Gastrocnemius medialis (tissue), 4 donors: ENCODE measurements around the gene CSTB. TPM values are rescaled to one million over a fixed set of nuclear protein-coding genes. Genes with fewer than 3 reads are reported as not detected.

Experiments
- ATAC-seq, 2 donors: fragments of 150-250 bp; one replicate each; pipeline ENCODE4 v1.9.1; 2016
- DNase-seq, 2 donors: peaks; one replicate each; pipeline ENCODE4 v3.0.0-alpha.2; 2019
- H3K27ac ChIP-seq, 4 donors: fragments of 200-600 bp; sonication (generic); 1 replicate in 1 of 4; 2 replicates in 3 of 4; pipeline ENCODE4 v1.5.1; 2016 to 2018; ENCODE audit warnings: mild to moderate bottlenecking in 2 of 4, moderate library complexity in 1 of 4
- H3K27me3 ChIP-seq, 3 donors: fragments of 200-600 bp; sonication (generic) in 2 of 3; 1 replicate in 1 of 3; 2 replicates in 2 of 3; pipeline versions ENCODE4 v1.5.1 to v1.6.0; 2016 to 2019; ENCODE audit warnings: mild to moderate bottlenecking in 1 of 3, moderate library complexity in 1 of 3
- H3K36me3 ChIP-seq, 2 donors: fragments of 200-600 bp; sonication (generic) in 1 of 2; one replicate each; pipeline ENCODE4 v1.5.1; 2017 to 2018
- H3K4me1 ChIP-seq, 2 donors: fragments of 200-600 bp; sonication (generic) in 1 of 2; one replicate each; pipeline ENCODE4 v1.5.1; 2016 to 2017; ENCODE audit warnings: mild to moderate bottlenecking in 2 of 2
- H3K4me3 ChIP-seq, 4 donors: fragments of 200-600 bp; sonication (generic) in 3 of 4; 1 replicate in 1 of 4; 2 replicates in 3 of 4; pipeline ENCODE4 v1.5.1; 2016 to 2019; ENCODE audit warnings: mild to moderate bottlenecking in 2 of 4
- H3K9me3 ChIP-seq, 3 donors: fragments of 200-600 bp; sonication (generic) in 2 of 3; 1 replicate in 1 of 3; 2 replicates in 2 of 3; pipeline ENCODE4 v1.5.1; 2016 to 2019
- CTCF ChIP-seq, 5 experiments: fragments of 450-650 bp in 3 of 5; fragments of 200-600 bp in 2 of 5; sonication (generic) in 2 of 5; IDR thresholded peaks in 4 of 5; conservative IDR thresholded peaks in 1 of 5; 1 replicate in 4 of 5; 2 replicates in 1 of 5; pipeline ENCODE4 v1.5.1; 2016 to 2019; ENCODE audit warnings: antibody characterized with exemption in 5 of 5, mild to moderate bottlenecking in 3 of 5, moderate library complexity in 3 of 5
- POLR2A ChIP-seq, 2 donors: fragments of 450-650 bp; IDR thresholded peaks; one replicate each; pipeline ENCODE4 v1.6.1; 2017; ENCODE audit warnings: antibody characterized with exemption in 2 of 2, mild to moderate bottlenecking in 2 of 2, moderate library complexity in 2 of 2
- in situ Hi-C, 4 donors: fragments of 200-750 bp; cut with MboI; loops; one replicate each; pipeline versions ENCODE4 v1.15.0 to v1.8.0; 2017; ENCODE audit warnings: low sequenced_read_pairs in 4 of 4
- intact Hi-C: fragments of 100-400 bp; cut with DNase I; formaldehyde crosslinking; loops from one replicate; pipeline ENCODE4 v1.15.1; 2023; ENCODE audit warnings: low total_unique reads
- total RNA-seq, 4 donors: library from RNA; depleted of rRNA; stranded (reverse); fragments of >200 nt; gene quantifications; one replicate each; pipeline versions ENCODE4 v1.1.0 to v1.2.3, GENCODE V29; 2016

The CSTB gene
- total RNA-seq, 4 donors from 2014 or later: 1.3 to 5.9 (median 5.2) TPM

GRCh38 chr21:43820466-43820865 lies 44.4 kb upstream of the CSTB start:
- peaks cover 7 to 12% of the 10 kb centered on the region in 2 donors for H3K4me1 ChIP-seq
- intact Hi-C loops (no loop called here), in situ Hi-C loops (loop anchor here in 1 of 4 donors (25.0 kb wide), 1 partner anchor 108 kb away; the partner anchor contains the start of gene PDXK)
- DNase-seq (no peak), ATAC-seq (no peak)
- no peak overlapping the region for H3K4me3 ChIP-seq
- no peak overlapping the region for H3K27ac ChIP-seq
- H3K36me3 ChIP-seq: no peaks in the 10 kb centered on the region
- TF ChIP-seq CTCF (IDR thresholded peaks at IDR 0.05 in 4 of 5, conservative IDR thresholded peaks at IDR 0.05 in 1 of 5) (no peak), POLR2A (IDR thresholded peaks at IDR 0.05) (no peak)
- no peaks in the 10 kb centered on the region for H3K27me3 ChIP-seq
- no peaks in the 10 kb centered on the region for H3K9me3 ChIP-seq

GRCh38 chr21:43819511-43820405 lies 43.6 kb upstream of the CSTB start:
- H3K27ac ChIP-seq: no peak overlapping the region
- peaks cover 3 to 7% of the 10 kb centered on the region in 2 donors for H3K4me1 ChIP-seq
- H3K36me3 ChIP-seq: no peaks in the 10 kb centered on the region
- ATAC-seq (no peak), DNase-seq (no peak)
- in situ Hi-C loops: loop anchor here in 1 of 4 donors (25.0 kb wide), 1 partner anchor 107 kb away; the partner anchor contains the start of gene PDXK
- H3K9me3 ChIP-seq: no peaks in the 10 kb centered on the region
- intact Hi-C loops: no loop called here
- H3K27me3 ChIP-seq: no peaks in the 10 kb centered on the region
- TF ChIP-seq POLR2A (IDR thresholded peaks at IDR 0.05) (no peak), CTCF (IDR thresholded peaks at IDR 0.05 in 4 of 5, conservative IDR thresholded peaks at IDR 0.05 in 1 of 5) (no peak)
- H3K4me3 ChIP-seq: no peak overlapping the region

GRCh38 chr21:43818685-43819084 lies 42.6 kb upstream of the CSTB start:
- Histone ChIP-seq H3K4me1 (no peaks in the 10 kb centered on the region), H3K9me3 (no peaks in the 10 kb centered on the region), H3K36me3 (no peaks in the 10 kb centered on the region), H3K4me3 (no peak overlapping the region), H3K27me3 (no peaks in the 10 kb centered on the region), H3K27ac (no peak overlapping the region)
- TF ChIP-seq CTCF (IDR thresholded peaks at IDR 0.05 in 4 of 5, conservative IDR thresholded peaks at IDR 0.05 in 1 of 5) (no peak), POLR2A (IDR thresholded peaks at IDR 0.05) (no peak)
- DNase-seq (no peak), ATAC-seq (no peak)
- in situ Hi-C loops: loop anchor here in 1 of 4 donors (25.0 kb wide), 1 partner anchor 106 kb away; the partner anchor contains the start of gene PDXK
- intact Hi-C loops: no loop called here

GRCh38 chr21:43817157-43818086 lies 41.3 kb upstream of the CSTB start:
- ATAC-seq: no peak
- in situ Hi-C loops (loop anchor here in 1 of 4 donors (25.0 kb wide), 1 partner anchor 105 kb away; the partner anchor contains the start of gene PDXK), intact Hi-C loops (no loop called here)

More at GRCh38 chr21:43817157-43818086, 41.3 kb upstream of the CSTB start:
- H3K27ac ChIP-seq: no peak overlapping the region
- no peak for DNase-seq
- H3K36me3 ChIP-seq: no peaks in the 10 kb centered on the region
- H3K4me1 ChIP-seq: peaks cover 2% of the 10 kb centered on the region in 2 donors
- no peaks in the 10 kb centered on the region for H3K27me3 ChIP-seq
- H3K9me3 ChIP-seq: no peaks in the 10 kb centered on the region
- H3K4me3 ChIP-seq: no peak overlapping the region
- TF ChIP-seq CTCF (IDR thresholded peaks at IDR 0.05 in 4 of 5, conservative IDR thresholded peaks at IDR 0.05 in 1 of 5) (no peak), POLR2A (IDR thresholded peaks at IDR 0.05) (no peak)
